ENCODE data around the gene LRP1B. TPM values are rescaled to one million over a fixed set of nuclear protein-coding genes. Genes with fewer than 3 reads are reported as not detected.

LRP1B gene
- polyA plus RNA-seq, 1 of the 3 experiments (the other 2 are of a cell fraction), result 0.28 TPM

GRCh38 chr2:141707486-141707885, 423.3 kb downstream of the LRP1B start:
- H3K4me1 ChIP-seq (ENCODE audit: control insufficient read depth in 1 of 2, insufficient read depth in 2 of 2, low read depth in 1 of 2, low read length in 1 of 2), result no peaks in the 10 kb centered on the region; a peak in 1 of 4 replicates
- no peaks in the 10 kb centered on the region for H3K79me2 ChIP-seq (ENCODE audit: insufficient read depth)
- no peak overlapping the region for H3K4me3 ChIP-seq (ENCODE audit: low read depth in 2 of 2, low read length in 1 of 2)
- no peak overlapping the region for H3K27ac ChIP-seq (ENCODE audit: low read depth in 2 of 2, low read length in 1 of 2)
- no peak overlapping the region for H2AFZ ChIP-seq (ENCODE audit: low read depth)
- no peak overlapping the region for H3K4me2 ChIP-seq
- no peaks in the 10 kb centered on the region for H3K36me3 ChIP-seq (replicated peaks in 1 of 2; ENCODE audit: control insufficient read depth in 1 of 2, insufficient read depth in 2 of 2, low read length in 1 of 2)
- ChIA-PET CTCF (no interaction called here), POLR2A (no interaction called here)
- H3F3A ChIP-seq (replicated peaks; ENCODE audit: insufficient read depth), result no peaks in the 10 kb centered on the region
- TF ChIP-seq SIN3A (IDR thresholded peaks at IDR 0.05; ENCODE audit: borderline replicate concordance, low read depth, low read length), result no peak
- no peak for TF ChIP-seq TCF12 (IDR thresholded peaks at IDR 0.05)
- TF ChIP-seq YY1 (IDR thresholded peaks at IDR 0.05; ENCODE audit: low read depth), result no peak
- no peak for TF ChIP-seq ZBTB33 (IDR thresholded peaks at IDR 0.05; ENCODE audit: borderline replicate concordance, low read depth)
- TF ChIP-seq MAX (IDR thresholded peaks at IDR 0.05; ENCODE audit: low read depth), result no peak
- no peak for TF ChIP-seq TAF1 (IDR thresholded peaks at IDR 0.05; ENCODE audit: borderline replicate concordance, low read depth, low read length)
- TF ChIP-seq JUND (IDR thresholded peaks at IDR 0.05), result no peak
- TF ChIP-seq EZH2phosphoT487 (IDR thresholded peaks at IDR 0.05; ENCODE audit: borderline replicate concordance, low read depth), result no peak
- no peak for TF ChIP-seq RCOR1 (IDR thresholded peaks at IDR 0.05; ENCODE audit: low read length)
- TF ChIP-seq RFX5 (IDR thresholded peaks at IDR 0.05; ENCODE audit: low read length), result no peak
- TF ChIP-seq SMC3 (IDR thresholded peaks at IDR 0.05; ENCODE audit: low read depth, low read length), result no peak
- TF ChIP-seq NRF1 (IDR thresholded peaks at IDR 0.05; ENCODE audit: low read depth, low read length), result no peak
- no peak for DNase-seq
- no peaks in the 10 kb centered on the region for H3K9me3 ChIP-seq
- H3K9ac ChIP-seq, result no peak overlapping the region
- no peaks in the 10 kb centered on the region for H4K20me1 ChIP-seq (ENCODE audit: insufficient read depth)
- WGBS (ENCODE audit: low lambda C conversion rate), result 30% methylated on average over 3 of the region's 3 CpGs
- H3K9me2 ChIP-seq, result no peaks in the 10 kb centered on the region
- H3K27me3 ChIP-seq (ENCODE audit: insufficient read depth), result no peaks in the 10 kb centered on the region

GRCh38 chr2:141704541-141704940, 426.3 kb downstream of the LRP1B start:
- no peak overlapping the region for H2AFZ ChIP-seq (ENCODE audit: low read depth)
- H3K27ac ChIP-seq (ENCODE audit: low read depth in 2 of 2, low read length in 1 of 2), result no peak overlapping the region
- no peak overlapping the region for H3K4me2 ChIP-seq
- H3K4me1 ChIP-seq (ENCODE audit: control insufficient read depth in 1 of 2, insufficient read depth in 2 of 2, low read depth in 1 of 2, low read length in 1 of 2), result no peaks in the 10 kb centered on the region; a peak in 2 of 4 replicates
- ChIA-PET CTCF (no interaction called here), POLR2A (no interaction called here)
- no peaks in the 10 kb centered on the region for H3K79me2 ChIP-seq (ENCODE audit: insufficient read depth)
- H3K36me3 ChIP-seq (replicated peaks in 1 of 2; ENCODE audit: control insufficient read depth in 1 of 2, insufficient read depth in 2 of 2, low read length in 1 of 2), result no peaks in the 10 kb centered on the region
- 76% methylated on average over 2 of the region's 2 CpGs for WGBS (ENCODE audit: low lambda C conversion rate)
- no peaks in the 10 kb centered on the region for H3K27me3 ChIP-seq (ENCODE audit: insufficient read depth)
- H3K9ac ChIP-seq, result no peak overlapping the region
- H3K9me2 ChIP-seq, result no peaks in the 10 kb centered on the region
- no peak for DNase-seq
- no peak overlapping the region for H3K4me3 ChIP-seq (ENCODE audit: low read depth in 2 of 2, low read length in 1 of 2)
- H3F3A ChIP-seq (replicated peaks; ENCODE audit: insufficient read depth), result no peaks in the 10 kb centered on the region
- TF ChIP-seq RCOR1 (IDR thresholded peaks at IDR 0.05; ENCODE audit: low read length) (no peak), SIN3A (IDR thresholded peaks at IDR 0.05; ENCODE audit: borderline replicate concordance, low read depth, low read length) (no peak), USF1 (IDR thresholded peaks at IDR 0.05; ENCODE audit: borderline replicate concordance, low read depth) (no peak), MEF2A (IDR thresholded peaks at IDR 0.05; ENCODE audit: borderline replicate concordance, low read depth) (no peak), EP300 (IDR thresholded peaks at IDR 0.05; ENCODE audit: borderline replicate concordance in 1 of 2, low read depth in 1 of 2, low read length in 1 of 2) (no peak), FOXM1 (IDR thresholded peaks at IDR 0.05; ENCODE audit: low read depth) (no peak), NRF1 (IDR thresholded peaks at IDR 0.05; ENCODE audit: low read depth, low read length) (no peak), TCF12 (IDR thresholded peaks at IDR 0.05) (no peak), SMC3 (IDR thresholded peaks at IDR 0.05; ENCODE audit: low read depth, low read length) (no peak), MAX (IDR thresholded peaks at IDR 0.05; ENCODE audit: low read depth) (no peak), YY1 (IDR thresholded peaks at IDR 0.05; ENCODE audit: low read depth) (no peak)
- no peaks in the 10 kb centered on the region for H4K20me1 ChIP-seq (ENCODE audit: insufficient read depth)
- H3K9me3 ChIP-seq, result no peaks in the 10 kb centered on the region
